GM18517 (cell line): ENCODE data around the gene RPTN.

Source experiments
- ATAC-seq: cut with Tn5 transposase; IDR thresholded peaks from one replicate; pipeline ENCODE4 v1.9.1; 2021; ENCODE audit warnings: mild to moderate bottlenecking, moderate library complexity; ENCODE audit not compliant: unreplicated experiment

RPTN gene

GRCh38 chr1:152112101-152112884 is 46.7 kb downstream of the RPTN start:
- ATAC-seq = no peak

- ATAC-seq = no peak
These were observed 47.5 kb downstream of the RPTN start for GRCh38 chr1:152111515-152111968.

GRCh38 chr1:152110860-152111514 is 48.0 kb downstream of the RPTN start:
- no peak for ATAC-seq

- ATAC-seq = no peak
These were observed 48.6 kb downstream of the RPTN start for GRCh38 chr1:152110365-152110859.

- ATAC-seq = no peak
These were observed 49.1 kb downstream of the RPTN start for GRCh38 chr1:152109998-152110294.

GRCh38 chr1:152109231-152109997 is 49.6 kb downstream of the RPTN start:
- no peak for ATAC-seq

GRCh38 chr1:152108882-152109222 is 50.2 kb downstream of the RPTN start:
- no peak for ATAC-seq

GRCh38 chr1:152107984-152108881 is 50.8 kb downstream of the RPTN start:
- no peak for ATAC-seq

- ATAC-seq = no peak
These were observed 51.7 kb downstream of the RPTN start for GRCh38 chr1:152107031-152107983.

- ATAC-seq = no peak
These were observed 54.2 kb downstream of the RPTN start for GRCh38 chr1:152104854-152105253.
